SK-N-SH (cell line): ENCODE data around the gene DNAJA1. TPM values are rescaled to one million over a fixed set of nuclear protein-coding genes. Genes with fewer than 3 reads are reported as not detected.

Experiments used
- CTCF ChIA-PET: fragments of 300-600, 350-600 bp; formaldehyde crosslinking; extraction: SDS; loops from one replicate; lab custom pipeline; 2021; lab: Yijun Ruan, JAX
- POLR2A ChIA-PET: fragments of 350-600 bp; sonication (Branson Sonifier 250); formaldehyde crosslinking; extraction: SDS; loops from one replicate; lab custom pipeline; 2020; ENCODE audit warnings: antibody characterized with exemption, inconsistent platforms; lab: Yijun Ruan, JAX
- DNase-seq: peaks from one replicate; pipeline ENCODE4 v3.0.0; 2012
- H2AFZ ChIP-seq: fragments of 200-600 bp; sonication (generic); 2 replicates; pipeline ENCODE4 v1.8.1; 2016; ENCODE audit warnings: antibody characterized with exemption, mild to moderate bottlenecking, low read depth
- H3F3A ChIP-seq: fragments of 200-600 bp; sonication (generic); replicated peaks from 2 replicates; pipeline ENCODE3; 2016; ENCODE audit warnings: antibody characterized with exemption, mild to moderate bottlenecking; ENCODE audit not compliant: insufficient read depth
- H3K27ac ChIP-seq, 2 experiments: fragments of 200-500 bp in 1 of 2; fragments of 200-600 bp in 1 of 2; sonication (Bioruptor generic) in 1 of 2; sonication (generic), shearing (Covaris generic) in 1 of 2; 2 replicates each; pipeline versions ENCODE4 v1.5.1 to v1.6.1; 2014 to 2016; ENCODE audit warnings: low read depth in 2 of 2, inconsistent platforms in 1 of 2, low read length in 1 of 2, mild to moderate bottlenecking in 1 of 2, mixed read lengths in 1 of 2
- H3K27me3 ChIP-seq: fragments of 200-600 bp; sonication (generic), shearing (Covaris generic); 2 replicates; pipeline ENCODE4 v1.6.1; 2016; ENCODE audit warnings: mixed run types; ENCODE audit not compliant: insufficient read depth
- H3K36me3 ChIP-seq, 2 experiments: fragments of 200-500 bp in 1 of 2; fragments of 200-600 bp in 1 of 2; sonication (Bioruptor generic) in 1 of 2; sonication (generic) in 1 of 2; replicated peaks in 1 of 2; 2 replicates each; pipeline versions ENCODE3 to v1.5.1; 2014 to 2016; ENCODE audit warnings: low read length in 1 of 2, mild to moderate bottlenecking in 1 of 2; ENCODE audit not compliant: insufficient read depth in 2 of 2, control insufficient read depth in 1 of 2
- H3K4me1 ChIP-seq, 2 experiments: fragments of 200-500 bp in 1 of 2; fragments of 200-600 bp in 1 of 2; sonication (Bioruptor generic) in 1 of 2; sonication (generic), shearing (Covaris generic) in 1 of 2; 2 replicates each; pipeline versions ENCODE4 v1.5.1 to v1.6.1; 2014 to 2016; ENCODE audit warnings: low read depth in 1 of 2, low read length in 1 of 2, mixed run types in 1 of 2; ENCODE audit not compliant: insufficient read depth in 2 of 2, control insufficient read depth in 1 of 2
- H3K4me2 ChIP-seq: fragments of 200-600 bp; sonication (generic), shearing (Covaris generic); 2 replicates; pipeline ENCODE4 v1.6.1; 2017; ENCODE audit warnings: mixed run types
- H3K4me3 ChIP-seq, 2 experiments: fragments of 200-500 bp in 1 of 2; fragments of 200-600 bp in 1 of 2; sonication (Bioruptor generic) in 1 of 2; sonication (generic), shearing (Covaris generic) in 1 of 2; 2 replicates each; pipeline versions ENCODE4 v1.5.1 to v1.8.1; 2014 to 2016; ENCODE audit warnings: low read depth in 2 of 2, inconsistent platforms in 1 of 2, low read length in 1 of 2, mild to moderate bottlenecking in 1 of 2, mixed read lengths in 1 of 2, moderate library complexity in 1 of 2
- H3K79me2 ChIP-seq: fragments of 200-600 bp; sonication (generic); 2 replicates; pipeline ENCODE4 v1.8.1; 2017; ENCODE audit warnings: mild to moderate bottlenecking; ENCODE audit not compliant: insufficient read depth
- H3K9ac ChIP-seq: fragments of 200-600 bp; sonication (generic); 2 replicates; pipeline ENCODE4 v1.6.1; 2017; ENCODE audit warnings: mixed run types
- H3K9me2 ChIP-seq: fragments of 200-600 bp; sonication (generic); 2 replicates; pipeline ENCODE4 v1.6.1; 2017; ENCODE audit warnings: mixed run types
- H3K9me3 ChIP-seq: fragments of 200-600 bp; sonication (generic); 2 replicates; pipeline ENCODE4 v1.6.1; 2017; ENCODE audit warnings: mixed run types, mild to moderate bottlenecking, moderate library complexity
- H4K20me1 ChIP-seq: fragments of 200-600 bp; sonication (generic); 2 replicates; pipeline ENCODE4 v1.6.1; 2017; ENCODE audit warnings: mild to moderate bottlenecking, mixed run types; ENCODE audit not compliant: insufficient read depth
- CHD2 ChIP-seq: fragments of 150-350 bp; IDR thresholded peaks from 2 replicates; pipeline ENCODE4 v1.6.1; 2018; ENCODE audit warnings: low read length; ENCODE audit not compliant: partially characterized antibody
- CTCF ChIP-seq: fragments of 200-600 bp; sonication (generic); IDR thresholded peaks from 2 replicates; pipeline ENCODE4 v1.6.1; 2017; ENCODE audit warnings: antibody characterized with exemption, mild to moderate bottlenecking, moderate library complexity
- ELF1 ChIP-seq: IDR thresholded peaks from 2 replicates; pipeline ENCODE4 v1.4.0; 2012
- FOSL2 ChIP-seq: IDR thresholded peaks from 2 replicates; pipeline ENCODE4 v1.4.0; 2012; ENCODE audit warnings: low read depth, mild to moderate bottlenecking, moderate library complexity, borderline replicate concordance
- FOXM1 ChIP-seq: IDR thresholded peaks from 2 replicates; pipeline ENCODE4 v1.4.0; 2012; ENCODE audit warnings: low read depth, mild to moderate bottlenecking
- GABPA ChIP-seq: IDR thresholded peaks from 2 replicates; pipeline ENCODE4 v1.4.0; 2012; ENCODE audit warnings: low read depth, mild to moderate bottlenecking
- GATA2 ChIP-seq: sonication (generic); formaldehyde crosslinking; IDR thresholded peaks from 2 replicates; pipeline ENCODE4 v1.5.0; 2020; ENCODE audit warnings: mild to moderate bottlenecking, missing genetic modification reagents
- IRF3 ChIP-seq: fragments of 150-350 bp; IDR thresholded peaks from 2 replicates; pipeline ENCODE4 v1.6.1; 2016; ENCODE audit warnings: mild to moderate bottlenecking, low read depth, low read length
- JUND ChIP-seq: IDR thresholded peaks from 2 replicates; pipeline ENCODE4 v1.4.0; 2012
- MAX ChIP-seq: IDR thresholded peaks from 2 replicates; pipeline ENCODE4 v1.4.0; 2012; ENCODE audit warnings: low read depth
- NFIC ChIP-seq: IDR thresholded peaks from 2 replicates; pipeline ENCODE4 v1.4.0; 2012; ENCODE audit warnings: borderline replicate concordance
- NRF1 ChIP-seq: IDR thresholded peaks from 2 replicates; pipeline ENCODE4 v1.6.1; 2012; ENCODE audit warnings: low read depth, mild to moderate bottlenecking, low read length
- RCOR1 ChIP-seq: fragments of 150-350 bp; IDR thresholded peaks from 2 replicates; pipeline ENCODE4 v1.6.1; 2017; ENCODE audit warnings: antibody characterized with exemption, low read length
- REST ChIP-seq: IDR thresholded peaks from 2 replicates; pipeline ENCODE4 v1.6.1; 2012; ENCODE audit warnings: mild to moderate bottlenecking, low read depth, low read length, moderate library complexity
- RFX5 ChIP-seq: IDR thresholded peaks from 2 replicates; pipeline ENCODE4 v1.6.1; 2012; ENCODE audit warnings: mild to moderate bottlenecking, improper control_type of control experiment, low read length
- SMC3 ChIP-seq: IDR thresholded peaks from 2 replicates; pipeline ENCODE4 v1.6.1; 2012; ENCODE audit warnings: low read depth, low read length, improper control_type of control experiment
- TAF1 ChIP-seq: IDR thresholded peaks from 2 replicates; pipeline ENCODE4 v1.6.1; 2012; ENCODE audit warnings: low read depth, mild to moderate bottlenecking, low read length, moderate library complexity, borderline replicate concordance
- TEAD4 ChIP-seq: IDR thresholded peaks from 2 replicates; pipeline ENCODE4 v1.4.0; 2012; ENCODE audit warnings: mild to moderate bottlenecking, borderline replicate concordance; ENCODE audit not compliant: insufficient read depth
- USF1 ChIP-seq: IDR thresholded peaks from 2 replicates; pipeline ENCODE4 v1.4.0; 2012; ENCODE audit warnings: low read depth, borderline replicate concordance
- YY1 ChIP-seq: IDR thresholded peaks from 2 replicates; pipeline ENCODE4 v1.4.0; 2012; ENCODE audit warnings: low read depth, mild to moderate bottlenecking
- WGBS: methylation state at CpG from one replicate; pipeline ENCODE4 v1.1.6; 2017; ENCODE audit warnings: low lambda C conversion rate; 5-methylcytosine and 5-hydroxymethylcytosine counted together
- polyA plus RNA-seq, 3 experiments: library from polyadenylated mRNA; depleted of rRNA; stranded (reverse); fragments of >200 nt; gene quantifications; 2 replicates each; pipeline ENCODE4 v1.2.3, GENCODE V29; 2012

DNAJA1 gene
- polyA plus RNA-seq, 1 of the 3 experiments (the other 2 are of a cell fraction): 103 TPM

- peaks cover 22% of the 10 kb centered on the region for H3F3A ChIP-seq
- 95% methylated on average over 4 of the region's 4 CpGs for WGBS
- no peak overlapping the region for H3K4me3 ChIP-seq
- no peaks in the 10 kb centered on the region for H4K20me1 ChIP-seq
- H2AFZ ChIP-seq: no peak overlapping the region
- H3K4me1 ChIP-seq: no peaks in the 10 kb centered on the region
- no peaks in the 10 kb centered on the region for H3K79me2 ChIP-seq
- ChIA-PET CTCF (interaction anchor here (0.6 kb wide), 1 partner anchor 83 kb away, joined by 3 read pairs; no protein-coding TSS in a partner anchor), POLR2A (no interaction called here)
- TF ChIP-seq SMC3: no peak
- TF ChIP-seq ELF1: no peak
- no peak for TF ChIP-seq REST
- TF ChIP-seq FOSL2: no peak
- TF ChIP-seq YY1: no peak
- no peak for TF ChIP-seq RCOR1
- no peak for TF ChIP-seq CHD2
- no peak for TF ChIP-seq IRF3
- TF ChIP-seq NFIC: no peak
- no peak for TF ChIP-seq FOXM1
- no peak for TF ChIP-seq NRF1
- no peak for TF ChIP-seq TAF1
- H3K4me2 ChIP-seq: no peak overlapping the region
- no peaks in the 10 kb centered on the region for H3K27me3 ChIP-seq
- no peaks in the 10 kb centered on the region for H3K9me3 ChIP-seq
- H3K9me2 ChIP-seq: no peaks in the 10 kb centered on the region
- peaks cover 71 to 79% of the 10 kb centered on the region in 2 experiments for H3K36me3 ChIP-seq
- H3K9ac ChIP-seq: no peak overlapping the region
- no peak for DNase-seq
- no peak overlapping the region for H3K27ac ChIP-seq
These were observed 26.1 kb downstream of the DNAJA1 start for GRCh38 chr9:33051144-33051543.

GRCh38 chr9:33065157-33066076 lies 40.3 kb downstream of the DNAJA1 start:
- Histone ChIP-seq H3K79me2 (peaks cover 18% of the 10 kb centered on the region), H3K9ac (no peak overlapping the region), H3K27ac (no peak overlapping the region), H3K4me1 (no peaks in the 10 kb centered on the region), H3F3A (peaks cover 10% of the 10 kb centered on the region), H2AFZ (no peak overlapping the region), H3K27me3 (no peaks in the 10 kb centered on the region), H3K9me2 (no peaks in the 10 kb centered on the region), H3K4me2 (no peak overlapping the region), H4K20me1 (0 out of 2 replicates have a peak, but pooled peaks cover 6% of the 10 kb centered on the region), H3K4me3 (no peak overlapping the region), H3K36me3 (peaks cover 71 to 82% of the 10 kb centered on the region in 2 experiments), H3K9me3 (no peaks in the 10 kb centered on the region)
- POLR2A ChIA-PET: no interaction called here
- CTCF ChIA-PET: interaction anchor here (1.9 kb wide), 1 partner anchor 21 kb away, joined by 6 read pairs; no protein-coding TSS in a partner anchor
- 89% methylated on average over 5 of the region's 5 CpGs for WGBS
- no peak for DNase-seq
- TF ChIP-seq USF1 (no peak), RCOR1 (no peak), RFX5 (no peak), CTCF (no peak), GABPA (no peak), NRF1 (no peak), GATA2 (no peak), TEAD4 (no peak), JUND (no peak), NFIC (no peak), MAX (no peak)
